ENCODE measurements around the gene TMED6. TPM values are rescaled to one million over a fixed set of nuclear protein-coding genes. Genes with fewer than 3 reads are reported as not detected.

The TMED6 gene
- total and polyA plus RNA-seq, 2 experiments from 2014 or later, result 0.29 TPM; not detected in 1

DNA sequence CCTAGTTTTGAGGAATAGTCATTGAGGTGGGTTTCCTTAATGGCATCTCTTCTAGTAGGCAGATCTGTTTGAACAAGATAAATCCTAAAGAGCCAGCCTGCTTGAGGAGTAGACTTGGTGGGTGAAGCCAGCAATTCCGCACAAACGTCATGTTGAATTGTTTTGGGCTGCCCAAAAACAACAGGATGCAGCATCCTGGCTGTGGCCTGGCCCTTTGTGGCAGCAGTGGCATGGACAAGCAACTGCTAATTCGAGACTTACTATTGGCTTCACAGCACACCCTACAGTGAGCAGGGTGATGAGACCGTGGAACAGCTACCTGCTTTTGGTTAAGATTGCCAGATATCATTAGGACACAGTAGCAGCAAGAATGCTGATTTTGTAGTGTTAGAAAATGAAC, 49.7 kb downstream of the TMED6 start:
- Histone ChIP-seq H3F3A (replicated peaks; ENCODE audit: low read depth) (peaks cover 4% of the 10 kb centered on the region; the same call in 1 of the 2 replicates), H3K9me2 (ENCODE audit: insufficient read depth) (no peaks in the 10 kb centered on the region), H3K27me3 (ENCODE audit: insufficient read depth) (no peaks in the 10 kb centered on the region), H3K4me1 (ENCODE audit: insufficient read depth) (peaks cover 4% of the 10 kb centered on the region; the same call in 1 of the 2 replicates), H3K4me3 (no peak overlapping the region), H3K36me3 (ENCODE audit: insufficient read depth) (0 out of 2 replicates have a peak, but pooled peaks cover 3% of the 10 kb centered on the region), H3K4me2 (no peak overlapping the region), H2AFZ (no peak overlapping the region), H3K27ac (ENCODE audit: low read depth) (no peak overlapping the region), H3K79me2 (replicated peaks; ENCODE audit: insufficient read depth) (no peaks in the 10 kb centered on the region), H4K20me1 (replicated peaks; ENCODE audit: insufficient read depth) (no peaks in the 10 kb centered on the region)
- H3K27ac Mint-ChIP-seq, result no peak overlapping the region
- ATAC-seq (no peak), DNase-seq (ENCODE audit: low spot score) (no peak)
- H3K4me3 Mint-ChIP-seq, result no peak overlapping the region
- peaks cover 1% of the 10 kb centered on the region for H3K27me3 Mint-ChIP-seq (ENCODE audit: insufficient read depth, low read depth, poor library complexity)
- H3K4me1 Mint-ChIP-seq, result no peaks in the 10 kb centered on the region
- no peaks in the 10 kb centered on the region for H3K9me3 Mint-ChIP-seq
- H3K36me3 Mint-ChIP-seq (ENCODE audit: low read depth), result peaks cover 13% of the 10 kb centered on the region; the same call in 2 of the 3 replicates
- TF ChIP-seq, protein P1, sequence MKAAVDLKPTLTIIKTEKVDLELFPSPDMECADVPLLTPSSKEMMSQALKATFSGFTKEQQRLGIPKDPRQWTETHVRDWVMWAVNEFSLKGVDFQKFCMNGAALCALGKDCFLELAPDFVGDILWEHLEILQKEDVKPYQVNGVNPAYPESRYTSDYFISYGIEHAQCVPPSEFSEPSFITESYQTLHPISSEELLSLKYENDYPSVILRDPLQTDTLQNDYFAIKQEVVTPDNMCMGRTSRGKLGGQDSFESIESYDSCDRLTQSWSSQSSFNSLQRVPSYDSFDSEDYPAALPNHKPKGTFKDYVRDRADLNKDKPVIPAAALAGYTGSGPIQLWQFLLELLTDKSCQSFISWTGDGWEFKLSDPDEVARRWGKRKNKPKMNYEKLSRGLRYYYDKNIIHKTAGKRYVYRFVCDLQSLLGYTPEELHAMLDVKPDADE (IDR thresholded peaks at IDR 0.05), result no peak
- TF ChIP-seq, protein P2, sequence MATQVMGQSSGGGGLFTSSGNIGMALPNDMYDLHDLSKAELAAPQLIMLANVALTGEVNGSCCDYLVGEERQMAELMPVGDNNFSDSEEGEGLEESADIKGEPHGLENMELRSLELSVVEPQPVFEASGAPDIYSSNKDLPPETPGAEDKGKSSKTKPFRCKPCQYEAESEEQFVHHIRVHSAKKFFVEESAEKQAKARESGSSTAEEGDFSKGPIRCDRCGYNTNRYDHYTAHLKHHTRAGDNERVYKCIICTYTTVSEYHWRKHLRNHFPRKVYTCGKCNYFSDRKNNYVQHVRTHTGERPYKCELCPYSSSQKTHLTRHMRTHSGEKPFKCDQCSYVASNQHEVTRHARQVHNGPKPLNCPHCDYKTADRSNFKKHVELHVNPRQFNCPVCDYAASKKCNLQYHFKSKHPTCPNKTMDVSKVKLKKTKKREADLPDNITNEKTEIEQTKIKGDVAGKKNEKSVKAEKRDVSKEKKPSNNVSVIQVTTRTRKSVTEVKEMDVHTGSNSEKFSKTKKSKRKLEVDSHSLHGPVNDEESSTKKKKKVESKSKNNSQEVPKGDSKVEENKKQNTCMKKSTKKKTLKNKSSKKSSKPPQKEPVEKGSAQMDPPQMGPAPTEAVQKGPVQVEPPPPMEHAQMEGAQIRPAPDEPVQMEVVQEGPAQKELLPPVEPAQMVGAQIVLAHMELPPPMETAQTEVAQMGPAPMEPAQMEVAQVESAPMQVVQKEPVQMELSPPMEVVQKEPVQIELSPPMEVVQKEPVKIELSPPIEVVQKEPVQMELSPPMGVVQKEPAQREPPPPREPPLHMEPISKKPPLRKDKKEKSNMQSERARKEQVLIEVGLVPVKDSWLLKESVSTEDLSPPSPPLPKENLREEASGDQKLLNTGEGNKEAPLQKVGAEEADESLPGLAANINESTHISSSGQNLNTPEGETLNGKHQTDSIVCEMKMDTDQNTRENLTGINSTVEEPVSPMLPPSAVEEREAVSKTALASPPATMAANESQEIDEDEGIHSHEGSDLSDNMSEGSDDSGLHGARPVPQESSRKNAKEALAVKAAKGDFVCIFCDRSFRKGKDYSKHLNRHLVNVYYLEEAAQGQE (IDR thresholded peaks at IDR 0.05; ENCODE audit: unreplicated experiment), result no peak
- TF ChIP-seq, protein P3, sequence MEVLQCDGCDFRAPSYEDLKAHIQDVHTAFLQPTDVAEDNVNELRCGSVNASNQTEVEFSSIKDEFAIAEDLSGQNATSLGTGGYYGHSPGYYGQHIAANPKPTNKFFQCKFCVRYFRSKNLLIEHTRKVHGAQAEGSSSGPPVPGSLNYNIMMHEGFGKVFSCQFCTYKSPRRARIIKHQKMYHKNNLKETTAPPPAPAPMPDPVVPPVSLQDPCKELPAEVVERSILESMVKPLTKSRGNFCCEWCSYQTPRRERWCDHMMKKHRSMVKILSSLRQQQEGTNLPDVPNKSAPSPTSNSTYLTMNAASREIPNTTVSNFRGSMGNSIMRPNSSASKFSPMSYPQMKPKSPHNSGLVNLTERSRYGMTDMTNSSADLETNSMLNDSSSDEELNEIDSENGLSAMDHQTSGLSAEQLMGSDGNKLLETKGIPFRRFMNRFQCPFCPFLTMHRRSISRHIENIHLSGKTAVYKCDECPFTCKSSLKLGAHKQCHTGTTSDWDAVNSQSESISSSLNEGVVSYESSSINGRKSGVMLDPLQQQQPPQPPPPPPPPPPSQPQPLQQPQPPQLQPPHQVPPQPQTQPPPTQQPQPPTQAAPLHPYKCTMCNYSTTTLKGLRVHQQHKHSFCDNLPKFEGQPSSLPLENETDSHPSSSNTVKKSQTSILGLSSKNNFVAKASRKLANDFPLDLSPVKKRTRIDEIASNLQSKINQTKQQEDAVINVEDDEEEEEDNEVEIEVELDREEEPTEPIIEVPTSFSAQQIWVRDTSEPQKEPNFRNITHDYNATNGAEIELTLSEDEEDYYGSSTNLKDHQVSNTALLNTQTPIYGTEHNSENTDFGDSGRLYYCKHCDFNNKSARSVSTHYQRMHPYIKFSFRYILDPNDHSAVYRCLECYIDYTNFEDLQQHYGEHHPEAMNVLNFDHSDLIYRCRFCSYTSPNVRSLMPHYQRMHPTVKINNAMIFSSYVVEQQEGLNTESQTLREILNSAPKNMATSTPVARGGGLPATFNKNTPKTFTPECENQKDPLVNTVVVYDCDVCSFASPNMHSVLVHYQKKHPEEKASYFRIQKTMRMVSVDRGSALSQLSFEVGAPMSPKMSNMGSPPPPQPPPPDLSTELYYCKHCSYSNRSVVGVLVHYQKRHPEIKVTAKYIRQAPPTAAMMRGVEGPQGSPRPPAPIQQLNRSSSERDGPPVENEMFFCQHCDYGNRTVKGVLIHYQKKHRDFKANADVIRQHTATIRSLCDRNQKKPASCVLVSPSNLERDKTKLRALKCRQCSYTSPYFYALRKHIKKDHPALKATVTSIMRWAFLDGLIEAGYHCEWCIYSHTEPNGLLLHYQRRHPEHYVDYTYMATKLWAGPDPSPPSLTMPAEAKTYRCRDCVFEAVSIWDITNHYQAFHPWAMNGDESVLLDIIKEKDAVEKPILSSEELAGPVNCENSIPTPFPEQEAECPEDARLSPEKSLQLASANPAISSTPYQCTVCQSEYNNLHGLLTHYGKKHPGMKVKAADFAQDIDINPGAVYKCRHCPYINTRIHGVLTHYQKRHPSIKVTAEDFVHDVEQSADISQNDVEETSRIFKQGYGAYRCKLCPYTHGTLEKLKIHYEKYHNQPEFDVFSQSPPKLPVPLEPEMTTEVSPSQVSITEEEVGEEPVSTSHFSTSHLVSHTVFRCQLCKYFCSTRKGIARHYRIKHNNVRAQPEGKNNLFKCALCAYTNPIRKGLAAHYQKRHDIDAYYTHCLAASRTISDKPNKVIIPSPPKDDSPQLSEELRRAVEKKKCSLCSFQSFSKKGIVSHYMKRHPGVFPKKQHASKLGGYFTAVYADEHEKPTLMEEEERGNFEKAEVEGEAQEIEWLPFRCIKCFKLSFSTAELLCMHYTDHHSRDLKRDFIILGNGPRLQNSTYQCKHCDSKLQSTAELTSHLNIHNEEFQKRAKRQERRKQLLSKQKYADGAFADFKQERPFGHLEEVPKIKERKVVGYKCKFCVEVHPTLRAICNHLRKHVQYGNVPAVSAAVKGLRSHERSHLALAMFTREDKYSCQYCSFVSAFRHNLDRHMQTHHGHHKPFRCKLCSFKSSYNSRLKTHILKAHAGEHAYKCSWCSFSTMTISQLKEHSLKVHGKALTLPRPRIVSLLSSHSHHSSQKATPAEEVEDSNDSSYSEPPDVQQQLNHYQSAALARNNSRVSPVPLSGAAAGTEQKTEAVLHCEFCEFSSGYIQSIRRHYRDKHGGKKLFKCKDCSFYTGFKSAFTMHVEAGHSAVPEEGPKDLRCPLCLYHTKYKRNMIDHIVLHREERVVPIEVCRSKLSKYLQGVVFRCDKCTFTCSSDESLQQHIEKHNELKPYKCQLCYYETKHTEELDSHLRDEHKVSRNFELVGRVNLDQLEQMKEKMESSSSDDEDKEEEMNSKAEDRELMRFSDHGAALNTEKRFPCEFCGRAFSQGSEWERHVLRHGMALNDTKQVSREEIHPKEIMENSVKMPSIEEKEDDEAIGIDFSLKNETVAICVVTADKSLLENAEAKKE (CRISPR knock-in tag; IDR thresholded peaks at IDR 0.05), result no peak
- TF ChIP-seq POLR2AphosphoS5 (IDR thresholded peaks at IDR 0.05; ENCODE audit: low read depth) (no peak), EZH2 (IDR thresholded peaks at IDR 0.05; ENCODE audit: low read depth, unreplicated experiment) (no peak), ZNF331 (CRISPR knock-in tag; IDR thresholded peaks at IDR 0.05; ENCODE audit: low read depth) (no peak), STAT1 (IDR thresholded peaks at IDR 0.05; ENCODE audit: unreplicated experiment) (no peak), ZNF114 (CRISPR knock-in tag; IDR thresholded peaks at IDR 0.05) (no peak), NANOG (IDR thresholded peaks at IDR 0.05; ENCODE audit: borderline replicate concordance) (no peak), CREB1 (CRISPR knock-in tag; IDR thresholded peaks at IDR 0.05; ENCODE audit: low read depth) (no peak), JUNB (IDR thresholded peaks at IDR 0.05; ENCODE audit: unreplicated experiment) (no peak), EZH2phosphoT487 (IDR thresholded peaks at IDR 0.05; ENCODE audit: unreplicated experiment) (no peak)
- TF ChIP-seq, protein P4, sequence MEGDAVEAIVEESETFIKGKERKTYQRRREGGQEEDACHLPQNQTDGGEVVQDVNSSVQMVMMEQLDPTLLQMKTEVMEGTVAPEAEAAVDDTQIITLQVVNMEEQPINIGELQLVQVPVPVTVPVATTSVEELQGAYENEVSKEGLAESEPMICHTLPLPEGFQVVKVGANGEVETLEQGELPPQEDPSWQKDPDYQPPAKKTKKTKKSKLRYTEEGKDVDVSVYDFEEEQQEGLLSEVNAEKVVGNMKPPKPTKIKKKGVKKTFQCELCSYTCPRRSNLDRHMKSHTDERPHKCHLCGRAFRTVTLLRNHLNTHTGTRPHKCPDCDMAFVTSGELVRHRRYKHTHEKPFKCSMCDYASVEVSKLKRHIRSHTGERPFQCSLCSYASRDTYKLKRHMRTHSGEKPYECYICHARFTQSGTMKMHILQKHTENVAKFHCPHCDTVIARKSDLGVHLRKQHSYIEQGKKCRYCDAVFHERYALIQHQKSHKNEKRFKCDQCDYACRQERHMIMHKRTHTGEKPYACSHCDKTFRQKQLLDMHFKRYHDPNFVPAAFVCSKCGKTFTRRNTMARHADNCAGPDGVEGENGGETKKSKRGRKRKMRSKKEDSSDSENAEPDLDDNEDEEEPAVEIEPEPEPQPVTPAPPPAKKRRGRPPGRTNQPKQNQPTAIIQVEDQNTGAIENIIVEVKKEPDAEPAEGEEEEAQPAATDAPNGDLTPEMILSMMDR (conservative IDR thresholded peaks at IDR 0.05; ENCODE audit: low read depth in 2 of 2), result no peak

Measured in GM23338 (cell line).